Muscle of leg (tissue), 11 donors: Measurements from ENCODE around the gene USP21. TPM values are rescaled to one million over a fixed set of nuclear protein-coding genes. Genes with fewer than 3 reads are reported as not detected.

Experiments used
- DNase-seq: peaks from one replicate; pipeline ENCODE4 v3.0.0; 2013
- H3K27ac ChIP-seq: one replicate; pipeline ENCODE4 v1.5.1; 2013; ENCODE audit warnings: mild to moderate bottlenecking, low read length, control low read depth
- H3K27me3 ChIP-seq: one replicate; pipeline ENCODE4 v1.6.1; 2013; ENCODE audit warnings: low read length; ENCODE audit not compliant: control insufficient read depth, insufficient read depth
- H3K36me3 ChIP-seq: one replicate; pipeline ENCODE4 v1.6.1; 2013; ENCODE audit warnings: low read length; ENCODE audit not compliant: control insufficient read depth, insufficient read depth
- H3K4me1 ChIP-seq: one replicate; pipeline ENCODE4 v1.6.1; 2013; ENCODE audit warnings: low read length; ENCODE audit not compliant: control insufficient read depth, insufficient read depth
- H3K4me3 ChIP-seq: one replicate; pipeline ENCODE4 v1.5.1; 2013; ENCODE audit warnings: low read length, control low read depth
- H3K9me3 ChIP-seq: replicated peaks from 2 replicates; pipeline ENCODE4 v1.6.1; 2013; ENCODE audit warnings: low read depth, low read length; ENCODE audit not compliant: control insufficient read depth
- WGBS: methylation state at CpG from one replicate; pipeline ENCODE4 v1.1.5; 2013; ENCODE audit warnings: missing lambda C conversion rate; ENCODE audit not compliant: insufficient coverage; 5-methylcytosine and 5-hydroxymethylcytosine counted together
- polyA plus RNA-seq, 8 donors: library from polyadenylated mRNA; unstranded; fragments of 120-200 nt; gene quantifications; one replicate each; pipeline versions ENCODE4 v1.2.1 to v1.2.3, GENCODE V29; 2013; ENCODE audit warnings: inconsistent platforms in 1 of 8, low replicate concordance in 1 of 8; ENCODE audit not compliant: insufficient read length in 8 of 8, insufficient read depth in 1 of 8
- total RNA-seq: library from RNA; stranded (reverse); fragments of 120-200 nt; gene quantifications from one replicate; pipeline ENCODE4 v1.2.4, GENCODE V29; 2013

USP21 gene
- total and polyA plus RNA-seq, 9 donors: 10.4 to 36.2 (median 26.2) TPM

DNA sequence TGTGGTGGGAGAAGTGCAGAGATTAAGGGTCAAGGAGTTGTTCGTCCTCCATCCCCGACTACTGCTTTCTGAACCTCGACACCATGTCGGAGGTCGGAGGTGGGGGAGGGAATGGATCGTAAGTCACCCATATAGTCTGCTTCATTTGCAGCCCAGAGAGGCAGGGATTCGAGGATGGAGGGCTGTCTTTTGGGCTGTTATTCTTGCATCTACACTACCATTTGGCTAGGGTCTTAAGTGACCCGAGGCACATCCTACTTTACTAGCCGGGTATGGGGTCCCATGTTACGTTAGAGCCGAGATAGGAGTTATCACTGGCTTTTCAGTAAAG is 578 bp downstream of the USP21 start:
- peak overlapping the region; percentile 84 for H3K4me3 ChIP-seq
- peaks cover 64% of the 10 kb centered on the region for H3K36me3 ChIP-seq
- no CpG with 5 or more reads among the region's 11 CpGs for WGBS
- no peaks in the 10 kb centered on the region for H3K9me3 ChIP-seq
- H3K27me3 ChIP-seq: no peaks in the 10 kb centered on the region
- H3K4me1 ChIP-seq: peaks cover 24% of the 10 kb centered on the region
- no peak for DNase-seq
- H3K27ac ChIP-seq: peak overlapping the region; percentile 87

DNA sequence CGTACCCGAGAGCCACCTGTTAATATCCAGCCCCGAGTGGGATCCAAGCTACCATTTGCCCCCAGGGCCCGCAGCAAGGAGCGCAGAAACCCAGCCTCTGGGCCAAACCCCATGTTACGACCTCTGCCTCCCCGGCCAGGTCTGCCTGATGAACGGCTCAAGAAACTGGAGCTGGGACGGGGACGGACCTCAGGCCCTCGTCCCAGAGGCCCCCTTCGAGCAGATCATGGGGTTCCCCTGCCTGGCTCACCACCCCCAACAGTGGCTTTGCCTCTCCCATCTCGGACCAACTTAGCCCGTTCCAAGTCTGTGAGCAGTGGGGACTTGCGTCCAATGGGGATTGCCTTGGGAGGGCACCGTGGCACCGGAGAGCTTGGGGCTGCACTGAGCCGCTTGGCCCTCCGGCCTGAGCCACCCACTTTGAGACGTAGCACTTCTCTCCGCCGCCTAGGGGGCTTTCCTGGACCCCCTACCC is 1.4 kb downstream of the USP21 start:
- peaks cover 33% of the 10 kb centered on the region for H3K4me1 ChIP-seq
- no peak for DNase-seq
- H3K9me3 ChIP-seq: no peaks in the 10 kb centered on the region
- no peak overlapping the region for H3K4me3 ChIP-seq
- H3K36me3 ChIP-seq: peaks cover 66% of the 10 kb centered on the region
- no peak overlapping the region for H3K27ac ChIP-seq
- WGBS: 93% methylated on average over 22 of the region's 22 CpGs
- H3K27me3 ChIP-seq: no peaks in the 10 kb centered on the region

DNA sequence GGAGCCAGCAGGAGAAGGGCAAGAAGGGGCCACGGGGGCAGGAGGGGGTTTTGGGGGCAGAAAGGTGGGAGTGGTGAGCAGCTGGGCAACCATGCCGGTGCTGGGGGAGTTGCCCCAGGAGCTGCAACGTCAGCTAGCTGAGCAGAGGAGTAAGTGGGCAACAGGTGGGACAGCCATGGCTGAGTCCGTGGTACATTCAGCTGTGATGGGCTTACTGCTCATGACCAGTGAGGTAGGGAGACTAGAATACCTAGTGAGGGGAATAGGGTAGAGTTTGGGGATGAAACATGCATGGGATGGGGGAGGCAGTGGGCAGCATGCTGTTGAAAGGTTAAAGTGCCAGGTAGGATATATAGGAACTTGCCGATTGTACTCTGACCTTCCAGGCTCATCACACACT is 2.4 kb downstream of the USP21 start:
- H3K36me3 ChIP-seq: peaks cover 65% of the 10 kb centered on the region
- no peaks in the 10 kb centered on the region for H3K9me3 ChIP-seq
- H3K27me3 ChIP-seq: no peaks in the 10 kb centered on the region
- no peak overlapping the region for H3K27ac ChIP-seq
- no peak overlapping the region for H3K4me3 ChIP-seq
- DNase-seq: no peak
- 79% methylated on average over 4 of the region's 5 CpGs for WGBS
- peaks cover 35% of the 10 kb centered on the region for H3K4me1 ChIP-seq

DNA sequence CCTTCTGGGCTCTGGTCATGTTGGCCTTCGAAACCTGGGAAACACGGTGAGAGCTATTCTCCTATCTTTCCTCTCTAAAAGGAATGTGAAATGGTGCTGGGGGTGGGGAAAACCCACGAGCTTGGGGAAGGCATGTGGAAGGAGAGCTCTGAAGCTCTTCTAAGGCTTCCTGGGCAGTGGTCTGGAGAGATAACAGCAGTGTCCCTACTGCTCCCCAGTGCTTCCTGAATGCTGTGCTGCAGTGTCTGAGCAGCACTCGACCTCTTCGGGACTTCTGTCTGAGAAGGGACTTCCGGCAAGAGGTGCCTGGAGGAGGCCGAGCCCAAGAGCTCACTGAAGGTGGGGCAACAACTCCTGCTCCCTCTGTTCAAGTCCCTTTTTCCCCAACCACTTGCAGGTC is 2.8 kb downstream of the USP21 start:
- Histone ChIP-seq H3K27me3 (no peaks in the 10 kb centered on the region), H3K36me3 (peaks cover 61% of the 10 kb centered on the region), H3K4me1 (peaks cover 39% of the 10 kb centered on the region), H3K9me3 (no peaks in the 10 kb centered on the region), H3K27ac (no peak overlapping the region), H3K4me3 (no peak overlapping the region)
- 85% methylated on average over 4 of the region's 7 CpGs for WGBS
- DNase-seq: no peak

DNA sequence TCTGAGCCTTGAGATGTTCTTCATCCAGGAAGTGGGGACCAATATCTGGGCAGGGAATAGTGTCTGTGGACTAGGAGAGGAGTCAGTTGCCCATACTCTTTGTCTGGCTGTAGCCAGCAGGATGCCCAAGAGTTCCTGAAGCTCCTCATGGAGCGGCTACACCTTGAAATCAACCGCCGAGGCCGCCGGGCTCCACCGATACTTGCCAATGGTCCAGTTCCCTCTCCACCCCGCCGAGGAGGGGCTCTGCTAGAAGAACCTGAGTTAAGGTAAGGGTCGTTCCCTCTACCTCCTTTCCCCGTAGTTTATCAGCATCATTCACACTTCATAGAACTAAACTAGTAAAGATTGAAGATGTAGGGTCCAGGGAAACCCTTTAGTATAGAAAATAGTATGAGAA is 3.5 kb downstream of the USP21 start:
- no peak for DNase-seq
- Histone ChIP-seq H3K4me3 (no peak overlapping the region), H3K36me3 (peaks cover 55% of the 10 kb centered on the region), H3K9me3 (no peaks in the 10 kb centered on the region), H3K27me3 (no peaks in the 10 kb centered on the region), H3K27ac (no peak overlapping the region), H3K4me1 (peaks cover 44% of the 10 kb centered on the region)
- 100% methylated on average over 1 of the region's 10 CpGs for WGBS

DNA sequence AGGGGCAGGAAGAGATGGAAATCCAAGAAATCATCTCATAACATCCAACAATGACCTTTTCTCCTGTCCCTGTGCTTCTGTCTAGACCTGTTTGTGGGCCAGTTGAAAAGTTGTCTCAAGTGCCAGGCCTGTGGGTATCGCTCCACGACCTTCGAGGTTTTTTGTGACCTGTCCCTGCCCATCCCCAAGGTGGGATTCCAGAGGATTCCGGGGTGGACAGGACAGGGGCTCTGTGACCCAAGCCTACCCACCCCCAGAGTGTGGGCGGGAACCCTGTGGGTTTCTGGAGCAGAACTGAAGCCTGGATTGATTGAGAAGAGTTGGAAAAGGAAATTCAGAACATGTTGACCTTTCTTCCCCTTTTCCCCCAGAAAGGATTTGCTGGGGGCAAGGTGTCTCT is 4.5 kb downstream of the USP21 start:
- DNase-seq: no peak
- peaks cover 51% of the 10 kb centered on the region for H3K36me3 ChIP-seq
- H3K27me3 ChIP-seq: no peaks in the 10 kb centered on the region
- WGBS: 86% methylated on average over 3 of the region's 5 CpGs
- no peak overlapping the region for H3K4me3 ChIP-seq
- no peaks in the 10 kb centered on the region for H3K9me3 ChIP-seq
- no peak overlapping the region for H3K27ac ChIP-seq
- peaks cover 40% of the 10 kb centered on the region for H3K4me1 ChIP-seq

DNA sequence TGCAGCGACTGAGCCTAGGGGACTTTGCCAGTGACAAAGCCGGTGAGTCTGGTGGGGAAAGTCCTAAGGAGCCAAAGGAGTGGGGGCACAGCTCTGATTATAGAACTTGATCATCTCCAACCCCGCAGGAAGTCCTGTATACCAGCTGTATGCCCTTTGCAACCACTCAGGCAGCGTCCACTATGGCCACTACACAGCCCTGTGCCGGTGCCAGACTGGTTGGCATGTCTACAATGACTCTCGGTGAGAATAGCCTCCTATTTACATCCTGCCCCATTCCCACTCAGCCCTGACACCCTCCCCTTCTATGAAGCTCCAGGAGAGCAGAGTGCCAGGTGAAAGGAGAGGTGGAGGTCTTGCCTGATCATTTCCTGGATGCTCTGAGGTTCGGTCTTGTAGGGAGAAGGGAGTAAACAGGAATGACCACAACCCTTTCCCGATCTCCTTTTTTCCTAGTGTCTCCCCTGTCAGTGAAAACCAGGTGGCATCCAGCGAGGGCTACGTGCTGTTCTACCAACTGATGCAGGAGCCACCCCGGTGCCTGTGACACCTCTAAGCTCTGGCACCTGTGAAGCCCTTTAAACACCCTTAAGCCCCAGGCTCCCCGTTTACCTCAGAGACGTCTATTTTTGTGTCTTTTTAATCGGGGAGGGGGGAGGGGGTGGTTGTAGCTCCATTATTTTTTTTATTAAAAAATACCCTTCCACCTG is 5.8 kb downstream of the USP21 start:
- 84% methylated on average over 7 of the region's 14 CpGs for WGBS
- Histone ChIP-seq H3K27me3 (no peaks in the 10 kb centered on the region), H3K9me3 (no peaks in the 10 kb centered on the region), H3K4me1 (peaks cover 34% of the 10 kb centered on the region), H3K4me3 (peak overlapping the region; percentile 78), H3K27ac (peak overlapping the region; percentile 92), H3K36me3 (peaks cover 58% of the 10 kb centered on the region)
- DNase-seq: no peak

DNA sequence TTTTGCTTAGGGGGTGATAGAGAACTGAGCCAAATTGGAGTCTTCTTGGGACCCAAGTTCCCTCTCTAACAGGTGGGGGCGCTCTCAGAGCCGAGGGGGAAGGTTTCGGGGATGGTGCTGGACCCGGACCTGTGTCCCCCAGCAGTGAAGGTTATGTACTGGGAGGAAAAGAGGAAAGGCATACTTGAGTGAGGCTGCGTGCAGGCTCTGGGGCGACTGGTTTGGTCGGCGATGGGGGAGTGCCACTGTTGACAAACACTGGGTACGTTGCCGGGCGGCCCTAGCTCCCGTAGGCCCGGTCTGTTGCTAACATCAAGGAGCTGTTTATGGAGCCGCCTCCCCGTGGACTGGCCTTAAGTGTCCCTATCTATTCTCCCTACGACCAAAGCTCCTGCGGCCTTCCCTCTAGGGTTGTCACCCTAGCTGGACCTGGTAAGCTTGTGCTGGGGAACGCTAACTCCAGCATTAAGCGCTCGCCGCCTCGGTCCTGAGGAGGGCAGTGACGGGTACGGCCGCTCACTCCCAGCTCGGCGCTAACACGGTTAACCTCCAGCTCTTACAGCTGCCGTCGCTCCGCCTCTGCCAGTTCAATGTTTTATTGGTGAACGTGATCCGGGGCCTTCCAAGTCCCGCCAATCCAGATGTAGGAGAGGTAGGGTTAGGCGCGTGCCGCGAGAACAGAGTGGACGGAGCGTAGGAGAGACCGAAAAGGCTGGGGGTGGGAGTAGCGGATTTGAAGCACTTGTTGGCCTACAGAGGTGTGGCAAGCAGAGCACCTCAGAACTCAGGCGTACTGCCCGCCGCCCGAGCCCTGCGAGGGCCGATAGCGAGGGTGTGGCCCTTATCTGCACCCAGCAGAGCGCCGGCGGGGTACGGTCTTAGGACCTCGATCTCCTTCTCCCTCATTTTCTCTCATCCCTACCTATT is 6.7 kb downstream of the USP21 start, which contains the start of gene PPOX:
Gene PPOX, plus strand, starts transcription at position 685 of the 927 bp plus-strand sequence. CDS start 422 bp downstream, outside the sequence.
- Histone ChIP-seq H3K36me3 (peaks cover 61% of the 10 kb centered on the region), H3K27me3 (no peaks in the 10 kb centered on the region), H3K4me3 (peak within 1 kb of the TSS; percentile 78), H3K27ac (peak within 1 kb of the TSS; percentile 92), H3K9me3 (no peaks in the 10 kb centered on the region), H3K4me1 (peaks cover 25% of the 10 kb centered on the region)
- DNase-seq: peak; percentile 100
- WGBS: 1% methylated on average over 43 of the region's 54 CpGs

DNA sequence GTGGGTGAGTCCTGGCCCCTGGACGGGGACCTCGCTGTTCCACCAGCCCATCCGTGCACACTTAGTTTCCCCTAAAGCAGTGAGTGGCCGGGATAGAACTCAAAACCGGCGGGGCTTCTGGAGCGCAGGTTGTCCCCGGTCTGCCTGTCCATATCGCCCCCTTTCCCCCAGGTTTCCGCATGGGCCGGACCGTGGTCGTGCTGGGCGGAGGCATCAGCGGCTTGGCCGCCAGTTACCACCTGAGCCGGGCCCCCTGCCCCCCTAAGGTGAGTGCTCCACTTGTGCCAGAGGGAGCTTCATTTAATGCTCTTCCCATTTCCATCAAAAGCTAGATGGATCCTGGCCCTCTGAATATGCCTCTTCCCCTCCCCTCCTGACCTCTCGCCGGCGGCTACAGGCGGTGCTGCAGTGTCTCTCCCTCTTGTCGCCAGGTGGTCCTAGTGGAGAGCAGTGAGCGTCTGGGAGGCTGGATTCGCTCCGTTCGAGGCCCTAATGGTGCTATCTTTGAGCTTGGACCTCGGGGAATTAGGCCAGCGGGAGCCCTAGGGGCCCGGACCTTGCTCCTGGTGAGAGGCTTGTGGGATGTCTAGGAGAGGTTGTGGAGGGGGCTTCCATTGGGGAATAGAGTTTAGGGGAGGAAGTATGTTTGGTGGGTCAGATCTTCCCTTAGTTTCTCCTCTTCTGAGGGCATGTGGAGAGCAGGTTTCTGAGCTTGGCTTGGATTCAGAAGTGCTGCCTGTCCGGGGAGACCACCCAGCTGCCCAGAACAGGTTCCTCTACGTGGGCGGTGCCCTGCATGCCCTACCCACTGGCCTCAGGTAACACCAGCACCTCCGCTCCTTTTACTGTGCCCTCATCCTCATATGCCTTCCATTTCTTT is 7.6 kb downstream of the USP21 start:
- H3K4me3 ChIP-seq: peak overlapping the region; percentile 78
- no peaks in the 10 kb centered on the region for H3K27me3 ChIP-seq
- H3K4me1 ChIP-seq: peaks cover 21% of the 10 kb centered on the region
- H3K36me3 ChIP-seq: peaks cover 62% of the 10 kb centered on the region
- DNase-seq: peak; percentile 21
- WGBS: under 1% methylated on average over 30 of the region's 33 CpGs
- H3K27ac ChIP-seq: peak overlapping the region; percentile 92
- H3K9me3 ChIP-seq: no peaks in the 10 kb centered on the region
